WTC11 (cell line): ENCODE results near the gene TSPO2.

Experiments
- ATF2 ChIP-seq: sonication (generic); formaldehyde crosslinking; IDR thresholded peaks from 2 replicates; pipeline ENCODE4 v1.8.1; 2022; ENCODE audit warnings: low read depth, missing genetic modification reagents, borderline replicate concordance
- CTCF ChIP-seq: fragments of 200-600 bp; IDR thresholded peaks from 2 replicates; pipeline ENCODE4 v1.8.0; 2022; ENCODE audit warnings: antibody characterized with exemption
- TEAD4 ChIP-seq: sonication (generic); formaldehyde crosslinking; IDR thresholded peaks from 2 replicates; pipeline ENCODE4 v1.8.0; 2022; ENCODE audit warnings: mild to moderate bottlenecking, missing genetic modification reagents
- ZNF121 ChIP-seq: sonication (generic); formaldehyde crosslinking; IDR thresholded peaks from 2 replicates; pipeline ENCODE4 v1.8.0; 2023; ENCODE audit warnings: missing genetic modification reagents

- TF ChIP-seq CTCF: no peak
- TF ChIP-seq ZNF121 (CRISPR knock-in tag): no peak
- no peak for TF ChIP-seq TEAD4 (CRISPR knock-in tag)
- TF ChIP-seq ATF2: no peak
These were observed 12.2 kb downstream of the TSPO2 start for GRCh38 chr6:41054511-41054910.
